GM23248 (cell line): ENCODE results near the gene ARFGEF3.

Experiments used
- EZH2 ChIP-seq: fragments of 200-600 bp; sonication (generic); IDR thresholded peaks from 2 replicates; pipeline ENCODE4 v1.6.1; 2018; ENCODE audit warnings: antibody characterized with exemption, mild to moderate bottlenecking; ENCODE audit not compliant: insufficient read depth, poor library complexity, severe bottlenecking
- EZH2phosphoT487 ChIP-seq: fragments of 200-600 bp; sonication (generic); IDR thresholded peaks from 2 replicates; pipeline ENCODE4 v1.6.1; 2018; ENCODE audit warnings: antibody characterized with exemption, moderate library complexity, mild to moderate bottlenecking, low read depth; ENCODE audit not compliant: insufficient read depth

DNA sequence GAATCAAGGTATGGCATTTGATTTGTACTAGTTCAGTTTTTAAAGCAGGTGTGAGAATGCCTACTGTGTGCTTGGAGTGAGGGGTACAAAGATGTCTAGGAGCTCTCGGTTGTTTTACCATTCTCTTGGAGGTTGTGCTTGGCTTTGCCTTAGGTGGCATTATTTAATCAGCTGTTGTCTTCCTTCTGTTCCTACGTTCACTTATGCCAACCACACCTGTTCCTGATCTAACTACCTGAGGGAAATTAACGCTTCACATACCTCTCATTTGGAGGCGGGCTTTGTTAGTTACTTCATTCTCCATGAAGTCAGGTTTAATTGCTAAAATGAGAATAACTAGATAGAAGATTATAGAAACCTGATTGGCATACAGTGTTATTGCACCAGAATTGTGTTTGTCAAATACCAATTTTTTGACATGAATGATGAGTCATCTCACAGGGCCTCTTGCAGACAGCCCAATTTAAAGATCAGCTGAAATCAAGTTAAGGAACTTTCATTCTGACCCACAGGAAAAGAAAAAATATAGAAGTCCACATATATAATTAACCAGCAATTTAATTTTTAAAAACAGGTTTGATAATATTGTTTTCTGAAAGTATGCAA is 81.4 kb downstream of the ARFGEF3 start:
- no peak for TF ChIP-seq EZH2
- no peak for TF ChIP-seq EZH2phosphoT487
